HG03280 (cell line): Measurements from ENCODE around the gene RMND5A.

Source experiments
- ATAC-seq: cut with Tn5 transposase; IDR thresholded peaks from one replicate; pipeline ENCODE4 v1.9.1; 2021; ENCODE audit warnings: mild to moderate bottlenecking, moderate library complexity; ENCODE audit not compliant: unreplicated experiment

Gene RMND5A, protein sequence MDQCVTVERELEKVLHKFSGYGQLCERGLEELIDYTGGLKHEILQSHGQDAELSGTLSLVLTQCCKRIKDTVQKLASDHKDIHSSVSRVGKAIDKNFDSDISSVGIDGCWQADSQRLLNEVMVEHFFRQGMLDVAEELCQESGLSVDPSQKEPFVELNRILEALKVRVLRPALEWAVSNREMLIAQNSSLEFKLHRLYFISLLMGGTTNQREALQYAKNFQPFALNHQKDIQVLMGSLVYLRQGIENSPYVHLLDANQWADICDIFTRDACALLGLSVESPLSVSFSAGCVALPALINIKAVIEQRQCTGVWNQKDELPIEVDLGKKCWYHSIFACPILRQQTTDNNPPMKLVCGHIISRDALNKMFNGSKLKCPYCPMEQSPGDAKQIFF

DNA sequence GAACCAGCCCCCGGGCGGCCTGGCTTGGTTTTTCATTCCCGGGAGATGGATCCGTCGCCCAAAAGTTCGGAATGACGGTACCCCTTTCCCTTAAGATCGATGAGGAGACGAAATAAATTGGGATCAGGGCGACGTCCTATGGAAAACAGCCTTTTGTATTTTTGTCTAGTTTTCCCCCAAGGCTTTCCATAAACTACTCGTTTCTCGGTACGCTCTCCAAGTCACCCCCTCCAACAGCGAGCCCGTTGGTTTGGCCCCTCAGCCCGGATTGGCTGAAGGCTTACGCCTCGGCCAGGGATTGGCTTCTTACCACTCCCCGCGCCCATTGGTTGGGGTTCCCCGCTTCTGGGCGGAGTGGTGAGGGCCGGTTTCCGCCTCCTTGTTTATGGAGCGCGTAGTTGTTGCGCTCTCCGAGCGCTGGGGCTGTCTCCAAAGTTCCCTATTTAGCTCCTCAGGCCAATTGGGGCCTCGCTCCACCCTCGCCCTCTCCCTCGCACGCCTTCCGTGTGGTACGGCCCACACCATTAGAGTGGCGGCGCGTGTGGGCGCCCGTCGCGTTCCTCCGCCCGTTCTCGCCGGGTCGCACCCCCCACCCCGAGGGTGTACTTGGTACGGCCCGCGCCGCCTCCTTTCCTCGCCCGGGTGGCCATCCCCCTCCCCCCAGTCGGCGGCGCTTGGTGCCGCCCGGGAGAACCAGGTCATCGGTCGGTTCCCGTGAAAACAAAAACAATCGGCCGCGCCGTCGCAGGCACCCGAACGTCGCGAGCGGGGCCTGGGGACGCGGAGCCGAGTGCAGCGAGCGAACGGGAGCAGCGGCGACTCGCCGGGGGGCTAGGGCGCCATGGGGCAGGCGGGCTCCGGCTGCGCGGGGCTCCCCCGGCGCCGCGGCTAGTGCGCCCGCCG is at the start of gene RMND5A:
Gene RMND5A (plus strand): TSS at position 655 of the 903 bp plus-strand sequence. CDS start 377 bp downstream, outside the sequence.
- peak; percentile 92 for ATAC-seq

DNA sequence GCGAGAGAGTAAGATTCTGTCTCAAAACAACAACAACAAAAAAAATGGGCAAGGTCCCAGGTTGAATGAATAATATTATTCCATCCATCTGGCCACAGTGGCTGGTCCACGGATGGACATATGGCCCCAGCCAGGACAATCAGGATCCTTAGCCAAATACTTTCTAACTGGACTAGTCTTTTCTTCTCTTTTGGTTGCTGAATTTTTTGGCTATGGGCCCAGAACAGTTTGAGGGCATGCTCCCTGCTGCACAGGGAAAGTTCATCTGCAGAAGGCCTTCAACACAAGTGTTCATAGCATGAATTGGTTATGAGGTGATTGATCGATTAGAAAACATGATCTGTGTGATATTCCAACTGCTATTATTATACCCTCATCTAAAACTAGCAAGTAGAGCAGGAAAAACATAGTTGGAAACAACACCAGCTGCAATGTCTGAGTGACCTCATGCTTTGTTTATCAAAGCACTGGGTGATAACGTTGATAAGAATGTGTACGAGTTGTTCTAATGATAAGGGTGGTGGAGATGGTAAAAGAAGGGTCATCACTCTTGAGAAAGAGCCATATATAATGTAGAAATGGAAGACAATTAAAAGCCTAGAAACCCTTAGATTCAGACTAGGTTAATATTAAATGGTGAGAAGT is 48.6 kb upstream of the RMND5A start:
- ATAC-seq = no peak

DNA sequence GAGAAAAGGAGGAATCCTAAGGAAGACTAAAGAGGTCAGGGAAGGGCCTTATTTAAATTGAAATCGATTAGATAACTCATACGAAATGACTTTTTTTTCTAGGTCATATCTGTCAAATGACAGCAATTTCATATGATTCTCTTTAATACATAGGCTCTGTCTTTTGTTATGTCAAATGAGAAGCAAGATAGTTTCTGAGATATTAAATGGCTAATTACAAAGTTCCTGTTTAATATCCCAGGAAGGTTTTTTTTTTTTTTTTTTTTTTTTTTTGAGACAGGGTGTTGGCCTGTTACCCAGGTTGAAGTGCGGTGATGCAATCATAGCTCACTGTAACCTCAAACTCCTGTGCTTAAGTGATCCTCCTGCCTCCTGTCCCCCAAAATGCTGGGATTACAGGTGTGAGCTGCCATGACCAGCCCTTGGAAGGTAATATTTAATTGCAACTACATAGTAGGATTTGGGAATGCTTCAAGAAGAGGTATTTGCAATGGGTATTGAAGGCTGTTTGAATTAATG is 48.0 kb upstream of the RMND5A start:
- ATAC-seq = no peak

DNA sequence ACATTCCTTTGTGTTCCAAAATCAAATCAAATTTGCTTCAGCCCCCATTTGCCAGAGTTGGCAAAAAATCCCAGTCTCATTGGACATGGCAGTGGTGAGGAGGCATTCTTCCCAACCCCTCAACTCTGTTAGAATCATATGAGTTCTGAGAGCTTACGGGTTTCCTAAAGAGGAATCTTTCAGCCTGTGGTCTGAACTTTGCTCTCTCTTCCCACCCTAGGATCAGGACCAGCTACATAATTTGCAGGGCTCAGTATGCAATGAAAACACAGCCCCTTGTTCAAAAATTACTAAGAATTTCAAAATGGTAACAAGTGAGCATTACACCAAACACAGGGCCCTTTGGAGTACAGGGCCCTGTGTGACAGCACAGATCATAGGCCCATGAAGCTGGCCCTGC is 47.1 kb upstream of the RMND5A start:
- no peak for ATAC-seq

DNA sequence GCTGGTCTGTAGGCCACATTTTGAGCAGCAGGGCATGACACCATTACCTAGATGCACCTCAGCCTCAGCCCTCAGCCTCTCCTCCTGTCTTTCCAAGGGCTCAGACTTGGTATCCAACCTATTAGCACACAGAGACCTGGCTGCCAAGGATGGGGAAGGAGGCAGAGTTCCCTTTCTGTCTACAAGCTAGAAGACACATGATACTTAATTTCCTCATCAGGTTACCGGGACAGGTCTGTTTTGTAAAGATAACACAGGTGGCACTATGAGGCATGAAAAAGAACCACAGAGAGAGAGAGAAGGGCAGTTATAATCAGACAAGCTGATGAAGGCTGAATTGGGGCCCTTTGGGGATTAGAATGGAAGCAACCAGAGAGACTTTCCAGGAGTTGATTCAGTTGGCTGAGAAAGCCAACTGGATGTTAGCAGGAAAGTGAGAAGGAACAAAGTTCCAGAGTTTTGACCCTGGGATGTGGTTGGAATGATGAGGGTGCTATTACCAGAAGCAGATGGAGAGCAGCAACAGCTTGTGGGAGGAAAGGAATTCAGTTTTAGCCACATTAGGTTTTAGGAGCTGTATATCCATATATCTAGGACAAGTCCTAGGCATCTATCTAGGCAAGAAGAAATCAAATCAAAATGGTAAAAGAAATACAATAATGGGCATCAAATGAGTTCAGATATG is 46.0 kb upstream of the RMND5A start:
- ATAC-seq = no peak

DNA sequence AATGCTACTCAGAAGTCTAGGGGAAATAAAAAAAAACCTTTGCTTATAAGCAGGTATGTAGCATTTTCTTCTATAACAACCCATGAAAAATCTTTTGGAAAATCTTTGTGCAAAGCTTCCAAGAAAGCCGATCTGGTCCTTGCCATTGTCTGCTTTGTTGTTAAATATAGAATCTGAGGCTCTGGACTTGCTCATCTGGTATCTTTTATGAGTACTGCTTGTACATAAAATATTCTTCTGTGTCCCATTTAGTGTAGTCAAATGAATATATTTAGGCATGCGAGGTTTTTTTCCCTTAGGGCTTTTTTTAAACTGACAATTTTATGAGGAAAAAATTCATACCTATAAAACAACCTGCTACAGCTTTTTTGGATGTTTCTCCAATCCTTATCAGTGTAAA is 45.0 kb upstream of the RMND5A start:
- ATAC-seq = no peak

DNA sequence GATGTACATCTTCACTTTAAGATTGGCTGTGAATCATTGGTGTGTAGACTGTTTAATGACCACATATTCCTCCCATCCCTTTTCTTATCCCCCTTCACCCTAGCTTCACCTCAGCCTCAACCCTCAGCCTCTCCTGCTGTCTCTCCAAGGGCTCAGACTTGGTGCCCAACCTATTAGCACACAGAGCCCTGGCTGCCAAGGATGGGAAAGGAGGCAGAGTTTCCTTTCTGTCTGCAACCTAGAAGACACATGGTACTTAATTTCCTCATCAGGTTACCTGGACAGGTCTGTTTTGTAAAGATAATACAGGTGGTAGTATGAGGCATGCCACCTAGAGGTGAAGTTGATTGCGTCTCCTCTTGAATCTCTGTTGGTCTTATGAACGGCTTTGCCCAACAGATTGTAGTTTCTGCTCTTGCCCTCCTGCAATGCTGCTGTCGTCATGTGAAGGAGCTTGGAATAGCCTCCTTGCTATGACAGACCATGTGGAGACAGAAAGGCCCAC is 44.5 kb upstream of the RMND5A start:
- no peak for ATAC-seq

DNA sequence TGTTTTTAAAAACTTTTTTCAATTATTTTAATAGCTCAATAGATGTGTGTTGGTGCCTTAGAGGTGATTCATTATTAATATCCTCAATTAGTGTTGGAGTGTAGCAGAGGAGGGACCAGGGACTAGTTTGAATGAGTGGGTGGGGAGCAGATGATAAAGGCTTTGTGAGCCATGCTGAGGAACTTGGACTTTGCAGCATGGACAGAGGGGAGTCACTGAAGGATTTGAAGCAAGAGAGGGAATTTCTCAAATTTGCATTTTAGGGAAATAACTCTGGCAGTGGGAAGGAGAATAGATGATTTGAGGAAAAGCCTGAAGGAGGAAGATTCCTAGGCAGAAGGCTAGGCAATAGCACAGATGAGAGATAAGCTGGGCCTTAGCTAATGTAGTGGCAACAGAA is 42.3 kb upstream of the RMND5A start:
- ATAC-seq = no peak

DNA sequence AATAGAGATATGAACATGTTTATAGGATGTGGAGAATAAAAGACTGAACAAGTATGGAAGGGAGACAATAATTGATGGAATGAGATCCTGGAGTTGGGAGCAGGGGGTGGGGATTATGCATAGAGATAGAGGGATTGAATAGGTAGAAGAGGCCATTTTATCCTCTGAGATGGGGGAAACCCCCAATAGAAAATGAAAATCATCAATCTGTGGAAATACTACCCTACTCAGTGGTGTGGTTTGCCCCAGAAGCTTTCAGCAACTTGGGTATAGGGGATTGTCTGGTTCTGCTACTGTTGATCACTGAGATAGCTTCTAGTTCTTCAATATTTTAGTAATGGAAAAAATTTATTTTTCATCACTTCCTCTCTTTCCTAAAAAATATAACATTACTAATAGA is 41.1 kb upstream of the RMND5A start:
- ATAC-seq = no peak

DNA sequence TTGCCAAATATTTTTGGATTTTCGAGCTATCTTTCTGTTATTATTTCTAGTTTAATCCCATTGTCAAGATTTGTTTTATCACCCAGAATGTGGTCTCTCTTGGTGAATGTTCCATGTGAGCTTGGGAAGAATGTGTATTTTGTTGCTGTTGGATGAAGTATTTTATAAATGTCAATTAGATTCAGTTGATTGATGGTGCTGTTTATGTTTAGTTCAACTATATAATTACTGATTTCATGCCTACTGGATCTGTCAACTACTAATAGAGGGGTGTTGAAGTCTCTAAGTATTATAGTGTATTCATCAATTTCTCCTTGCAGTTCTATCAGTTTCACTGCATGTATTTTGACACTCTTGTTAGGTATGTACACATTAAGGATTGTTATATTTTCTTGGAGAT is 34.7 kb upstream of the RMND5A start:
- ATAC-seq = no peak

DNA sequence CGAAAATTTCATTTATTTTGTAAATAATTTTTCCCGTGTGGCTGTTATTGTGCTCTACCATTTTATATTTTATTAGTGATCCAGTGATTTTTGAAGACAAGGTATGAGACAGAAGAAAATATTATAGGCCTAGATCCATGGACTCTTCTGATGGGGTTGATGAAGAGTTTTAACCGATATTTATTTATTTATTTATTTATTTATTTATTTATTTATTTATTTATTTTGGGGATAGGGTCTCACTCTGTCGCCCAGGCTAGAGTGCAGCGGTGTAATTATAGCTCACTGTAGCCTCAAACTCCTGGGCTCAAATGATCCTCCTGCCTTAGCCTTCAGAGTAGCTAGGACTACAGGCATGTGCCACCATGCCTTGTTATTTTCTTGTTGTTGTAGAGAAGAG is 33.6 kb upstream of the RMND5A start:
- no peak for ATAC-seq

DNA sequence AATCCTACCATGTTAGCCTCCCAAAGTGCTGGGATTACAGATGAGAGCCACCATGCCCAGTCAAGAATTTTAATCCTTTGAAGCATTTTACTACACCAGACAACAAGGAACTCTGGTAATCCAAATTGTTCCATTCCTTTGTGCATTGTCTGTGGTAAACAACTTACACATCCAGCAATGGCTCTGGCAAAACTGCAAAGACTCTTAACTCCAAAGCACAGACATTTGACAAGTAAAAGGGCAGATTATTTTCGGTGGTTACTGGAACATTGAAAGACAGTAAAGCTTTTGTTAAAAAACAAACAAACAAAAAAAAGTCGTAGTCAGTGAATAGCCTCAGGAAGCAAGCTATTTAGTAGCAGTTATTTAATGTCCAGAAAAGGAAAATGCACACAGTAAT is 33.2 kb upstream of the RMND5A start:
- ATAC-seq = no peak

DNA sequence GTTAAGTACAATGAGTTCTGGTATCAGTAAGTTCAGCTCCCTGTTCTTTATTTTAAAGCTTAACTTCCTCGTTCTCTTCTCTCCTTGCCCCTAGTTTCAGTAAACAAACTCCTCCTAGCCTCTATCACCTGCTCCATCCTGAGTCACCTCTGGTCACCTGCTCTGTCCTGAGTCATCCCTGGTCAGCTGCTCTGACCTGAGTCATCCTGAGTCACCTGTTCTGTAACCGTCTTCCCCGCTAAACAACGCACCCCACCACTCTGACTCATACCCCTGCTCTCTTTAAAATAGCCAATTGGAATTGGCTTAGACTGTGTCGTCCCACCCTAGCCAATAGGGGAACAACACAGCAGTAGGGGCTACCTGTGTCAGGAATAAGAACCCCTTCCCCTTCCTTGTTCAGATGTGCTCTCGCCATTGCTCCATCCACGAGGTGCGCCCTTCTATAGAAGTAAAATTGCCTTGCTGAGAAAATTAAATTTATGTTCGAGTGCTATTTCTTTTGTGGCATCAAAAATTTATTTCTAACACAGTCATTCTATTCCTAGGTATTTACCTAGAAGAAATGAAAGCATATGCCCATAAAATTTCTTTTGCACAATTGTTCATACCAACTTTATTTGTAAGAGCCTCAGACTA is 24.9 kb upstream of the RMND5A start:
- ATAC-seq = no peak

DNA sequence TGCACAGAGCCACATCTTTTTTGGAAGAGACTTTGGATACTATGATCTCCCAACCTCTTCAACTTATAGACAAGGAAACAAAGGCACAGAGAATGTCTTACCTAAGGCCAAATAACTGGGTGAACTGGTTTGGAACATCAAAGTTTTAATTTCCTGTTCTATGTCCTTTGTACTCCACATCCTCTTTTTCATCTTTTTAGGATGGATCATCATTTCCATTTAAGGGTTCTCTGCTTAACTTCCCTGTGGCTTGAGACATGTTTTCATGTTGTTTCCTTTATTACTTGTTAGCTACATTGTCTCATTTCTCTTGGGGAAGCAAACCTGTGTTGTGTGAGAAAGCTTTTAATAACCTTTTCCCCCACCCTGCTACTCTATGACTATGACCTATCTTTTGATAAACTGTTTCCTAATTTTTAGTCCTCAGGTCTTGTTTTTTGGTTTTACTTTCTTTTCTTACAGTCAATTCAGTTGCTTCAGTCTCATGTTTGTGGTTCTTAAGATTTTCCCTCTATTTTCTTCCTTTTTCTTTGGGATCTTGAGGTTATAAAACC is 22.5 kb upstream of the RMND5A start:
- ATAC-seq = no peak

DNA sequence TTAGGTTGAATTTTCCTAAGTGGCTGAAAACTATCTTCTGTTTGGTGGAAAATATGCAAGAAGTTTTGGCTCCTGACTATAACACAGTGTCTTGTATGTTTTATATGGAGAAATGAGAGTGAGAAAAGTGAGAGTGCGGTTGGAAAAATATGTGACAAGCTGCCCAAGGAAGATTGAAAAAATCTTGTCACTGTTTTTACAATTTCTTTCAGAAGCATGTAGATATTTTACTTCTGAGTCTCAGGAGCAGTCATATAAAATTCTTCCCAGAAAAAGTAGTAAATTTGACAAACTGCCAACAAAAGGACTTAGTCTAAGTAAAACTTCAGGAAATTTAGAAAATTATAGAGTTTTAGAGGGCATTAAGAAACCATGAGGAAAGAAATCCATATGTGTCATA is 19.4 kb upstream of the RMND5A start:
- ATAC-seq = no peak

DNA sequence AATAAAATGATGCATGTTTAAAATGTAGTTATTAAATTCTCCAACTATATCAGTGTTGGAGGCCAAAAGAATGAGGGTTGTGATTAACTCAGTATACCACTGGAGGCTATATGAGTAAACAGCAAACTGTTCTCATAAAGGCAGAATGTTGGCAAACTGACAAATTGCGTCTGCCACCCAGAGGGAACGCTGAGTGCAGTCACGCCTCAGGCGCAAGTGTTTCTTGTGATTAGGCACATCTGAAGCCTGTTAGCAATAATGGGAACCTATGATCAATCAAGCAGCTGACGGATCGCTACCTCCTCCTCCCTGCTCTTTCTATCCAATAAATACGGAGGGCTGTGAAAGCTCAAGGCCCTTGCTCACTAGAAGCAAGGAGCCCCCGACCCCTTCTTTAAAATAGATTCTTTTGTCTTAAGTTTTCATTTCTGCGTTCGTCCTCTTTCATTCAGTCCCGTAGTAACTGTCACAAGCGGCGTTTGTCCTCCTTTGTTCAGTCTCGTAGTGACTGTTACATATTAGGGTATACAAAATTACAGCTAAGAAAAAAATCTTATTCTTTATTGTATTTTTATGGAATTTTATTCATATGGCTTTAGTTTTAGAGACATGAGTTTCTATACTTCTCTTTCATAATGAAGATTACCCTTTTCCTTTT is 16.3 kb upstream of the RMND5A start:
- no peak for ATAC-seq

DNA sequence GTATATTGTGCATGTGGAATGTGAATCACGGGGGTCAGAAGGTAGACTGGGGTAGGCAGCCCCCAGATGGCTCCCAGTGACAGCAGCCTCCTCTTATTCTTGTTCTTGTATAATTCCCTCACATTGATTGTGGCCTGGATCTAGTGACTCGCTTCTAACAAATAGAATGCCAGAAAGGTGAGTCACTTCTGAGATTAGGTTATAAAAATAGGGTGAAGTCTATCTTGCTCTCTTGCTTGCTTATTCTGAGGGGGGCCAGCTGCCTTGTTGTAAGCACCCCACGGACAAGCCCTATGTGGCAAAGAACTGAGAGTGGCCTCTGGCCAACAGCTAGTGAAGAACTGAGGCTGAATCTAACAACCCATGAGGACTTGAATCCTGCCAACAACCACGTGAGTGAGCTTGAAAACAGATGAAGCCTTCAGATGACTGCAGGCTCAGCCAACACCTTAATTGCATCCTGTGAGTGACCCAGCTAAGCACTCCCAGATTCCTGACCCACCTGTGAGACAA is 15.6 kb upstream of the RMND5A start:
- no peak for ATAC-seq

DNA sequence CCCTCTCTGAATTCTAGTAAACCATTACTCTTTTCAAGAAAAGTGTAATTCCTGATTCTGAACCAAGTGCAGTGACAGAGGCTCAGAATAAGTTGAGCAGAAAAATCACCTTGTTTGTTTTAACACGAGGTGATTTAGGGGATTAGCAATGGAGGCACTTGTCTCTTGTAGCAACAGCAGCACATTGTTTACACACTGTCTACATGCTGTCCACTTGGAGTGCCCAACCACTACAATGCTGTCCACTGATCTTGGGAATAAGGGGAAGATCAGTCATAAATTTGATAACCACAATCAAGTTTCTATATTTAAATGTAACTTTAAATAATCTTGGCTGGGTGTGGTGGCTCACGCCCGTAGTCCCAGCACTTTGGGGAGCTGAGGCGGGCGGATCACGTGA is 13.9 kb upstream of the RMND5A start:
- ATAC-seq = no peak

DNA sequence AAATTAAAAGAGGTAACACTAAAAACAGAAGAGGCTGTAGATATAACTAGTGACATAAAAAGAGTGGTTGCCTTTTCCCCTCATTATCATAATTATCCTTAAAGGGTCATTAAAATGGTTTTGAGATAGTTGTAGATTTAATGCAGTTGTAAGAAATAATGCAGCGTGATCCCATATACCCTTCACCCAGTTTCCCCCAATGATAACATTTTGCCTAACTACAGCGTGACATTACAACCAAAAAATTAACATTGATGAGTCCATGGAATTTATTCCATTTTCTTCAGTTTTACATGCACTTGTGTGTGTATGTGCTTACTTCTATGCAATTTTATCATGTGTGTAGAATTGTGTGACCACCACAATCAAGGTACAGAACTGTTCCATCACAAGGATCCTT is 13.2 kb upstream of the RMND5A start:
- no peak for ATAC-seq
